Mesendoderm (in vitro differentiated cells): Measurements from ENCODE around the gene OLFM1.

ENCODE experiments used
- DNase-seq: peaks from one replicate; pipeline ENCODE4 v3.0.0; 2013
- H2AK5ac ChIP-seq: 2 replicates; pipeline ENCODE4 v1.6.1; 2013; ENCODE audit warnings: low read length, inconsistent platforms
- H2BK120ac ChIP-seq: 2 replicates; pipeline ENCODE4 v1.6.1; 2013; ENCODE audit warnings: low read depth, mild to moderate bottlenecking, low read length, moderate library complexity, mixed read lengths
- H2BK15ac ChIP-seq: replicated peaks from 2 replicates; pipeline ENCODE4 v1.6.1; 2013; ENCODE audit warnings: low read depth, mild to moderate bottlenecking, moderate library complexity
- H2BK5ac ChIP-seq: 2 replicates; pipeline ENCODE4 v1.6.1; 2013; ENCODE audit warnings: low read length, inconsistent platforms
- H3K18ac ChIP-seq: 2 replicates; pipeline ENCODE4 v1.6.1; 2013; ENCODE audit warnings: mild to moderate bottlenecking, low read length, mixed read lengths
- H3K23ac ChIP-seq: one replicate; pipeline ENCODE4 v1.6.1; 2013; ENCODE audit warnings: low read length
- H3K27ac ChIP-seq: 2 replicates; pipeline ENCODE4 v1.5.1; 2013; ENCODE audit warnings: low read depth, mild to moderate bottlenecking, inconsistent platforms, low read length, moderate library complexity
- H3K27me3 ChIP-seq: 2 replicates; pipeline ENCODE4 v1.6.1; 2013; ENCODE audit warnings: low read length, control low read depth, mild to moderate bottlenecking, inconsistent platforms; ENCODE audit not compliant: insufficient read depth, poor library complexity
- H3K36me3 ChIP-seq: 2 replicates; pipeline ENCODE4 v1.6.1; 2013; ENCODE audit warnings: low read length, inconsistent platforms; ENCODE audit not compliant: control insufficient read depth, insufficient read depth
- H3K4ac ChIP-seq: one replicate; pipeline ENCODE4 v1.6.1; 2013; ENCODE audit warnings: low read depth, mild to moderate bottlenecking, low read length, moderate library complexity
- H3K4me1 ChIP-seq: 2 replicates; pipeline ENCODE4 v1.6.1; 2013; ENCODE audit warnings: low read depth, low read length, inconsistent platforms; ENCODE audit not compliant: control insufficient read depth
- H3K4me2 ChIP-seq: 2 replicates; pipeline ENCODE4 v1.6.1; 2013; ENCODE audit warnings: low read length
- H3K4me3 ChIP-seq: 2 replicates; pipeline ENCODE4 v1.5.1; 2013; ENCODE audit warnings: mild to moderate bottlenecking, low read length
- H3K56ac ChIP-seq: one replicate; pipeline ENCODE4 v1.6.1; 2013; ENCODE audit warnings: low read length
- H3K79me1 ChIP-seq: 2 replicates; pipeline ENCODE4 v1.6.1; 2013; ENCODE audit warnings: low read length, inconsistent platforms
- H3K79me2 ChIP-seq: 2 replicates; pipeline ENCODE4 v1.6.1; 2013; ENCODE audit warnings: mild to moderate bottlenecking, low read length; ENCODE audit not compliant: control insufficient read depth, insufficient read depth
- H3K9ac ChIP-seq: 2 replicates; pipeline ENCODE4 v1.6.1; 2013; ENCODE audit warnings: low read length, inconsistent platforms
- H4K5ac ChIP-seq: one replicate; pipeline ENCODE4 v1.6.1; 2013; ENCODE audit warnings: low read length
- H4K8ac ChIP-seq: one replicate; pipeline ENCODE4 v1.6.1; 2013; ENCODE audit warnings: low read depth, mild to moderate bottlenecking, control low read depth, low read length, moderate library complexity
- WGBS: extraction: QIAGEN DNeasy Blood & Tissue Kit; methylation state at CpG from one replicate; pipeline ENCODE4 v1.1.7; 2013; ENCODE audit warnings: low lambda C conversion rate, missing lambda C conversion rate; ENCODE audit not compliant: insufficient coverage; ENCODE audit errors: extremely low coverage; 5-methylcytosine and 5-hydroxymethylcytosine counted together

OLFM1 gene

DNA sequence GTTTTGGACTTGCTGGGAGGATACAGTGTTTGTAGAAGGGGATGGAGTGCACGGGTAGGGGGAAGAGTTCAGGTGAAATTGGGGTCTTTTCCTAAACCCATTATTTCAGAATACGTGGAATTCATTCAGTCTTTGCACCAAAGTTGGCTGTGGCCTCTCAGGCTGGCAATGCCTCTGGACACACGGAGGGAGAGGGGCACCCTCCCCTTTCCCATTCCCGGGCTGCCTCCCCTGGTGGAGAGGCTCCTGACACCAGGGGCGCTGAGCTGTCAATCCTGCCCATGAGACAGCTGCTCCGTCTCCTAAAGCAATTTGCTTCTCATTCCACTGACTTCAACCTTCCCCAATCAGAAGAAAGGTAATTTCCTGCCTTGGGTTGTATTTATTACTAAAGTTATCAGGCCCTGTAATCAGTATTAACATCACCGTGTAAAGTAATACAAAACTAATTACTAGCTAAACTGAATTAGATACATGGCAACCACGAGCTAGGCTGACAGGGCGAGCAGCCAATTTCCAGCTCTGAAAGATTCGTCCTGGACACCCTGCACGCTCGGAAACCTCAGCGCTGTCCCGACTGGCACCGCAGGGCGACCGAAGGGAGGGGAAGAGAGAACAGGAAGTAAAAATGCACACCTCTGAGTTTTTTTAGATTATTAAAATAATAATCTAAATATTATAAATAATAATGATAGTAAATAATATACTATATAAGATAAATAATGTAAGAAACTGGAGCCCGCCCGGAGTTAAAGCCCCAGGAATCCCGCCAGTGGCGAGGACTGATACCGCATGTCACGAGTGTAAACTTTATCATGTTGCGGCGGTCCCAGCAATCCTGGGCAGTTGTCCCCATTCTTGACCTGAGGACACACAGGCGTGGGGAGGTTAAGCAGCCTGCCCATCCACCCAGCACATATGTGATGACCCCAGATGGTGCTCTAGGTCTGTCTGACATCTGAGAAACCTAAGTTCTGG lies 6.9 kb upstream of the OLFM1 start:
- Histone ChIP-seq H3K9ac (no peak overlapping the region), H3K27me3 (no peaks in the 10 kb centered on the region), H3K23ac (no peak overlapping the region), H3K4me3 (no peak overlapping the region), H2AK5ac (no peak overlapping the region), H2BK5ac (no peak overlapping the region), H3K79me1 (no peaks in the 10 kb centered on the region), H3K36me3 (no peaks in the 10 kb centered on the region), H3K4me1 (no peaks in the 10 kb centered on the region), H3K4me2 (no peak overlapping the region), H2BK120ac (no peak overlapping the region), H3K18ac (no peak overlapping the region), H3K56ac (no peak overlapping the region), H4K8ac (no peak overlapping the region), H4K5ac (no peak overlapping the region), H3K79me2 (no peaks in the 10 kb centered on the region), H3K27ac (no peak overlapping the region), H2BK15ac (no peak overlapping the region), H3K4ac (no peak overlapping the region)
- no CpG with 5 or more reads among the region's 26 CpGs for WGBS
- no peak for DNase-seq

GRCh38 chr9:135081264-135081660 lies 6.2 kb upstream of the OLFM1 start:
- no peak overlapping the region for H3K9ac ChIP-seq
- no peaks in the 10 kb centered on the region for H3K27me3 ChIP-seq
- H2BK15ac ChIP-seq: no peak overlapping the region
- H3K79me1 ChIP-seq: no peaks in the 10 kb centered on the region
- no CpG with 5 or more reads among the region's 15 CpGs for WGBS
- no peak overlapping the region for H2BK5ac ChIP-seq
- no peak overlapping the region for H3K56ac ChIP-seq
- no peak overlapping the region for H3K27ac ChIP-seq
- DNase-seq: no peak
- H3K4me1 ChIP-seq: no peaks in the 10 kb centered on the region
- H2BK120ac ChIP-seq: no peak overlapping the region
- H4K5ac ChIP-seq: no peak overlapping the region
- H2AK5ac ChIP-seq: no peak overlapping the region
- no peak overlapping the region for H4K8ac ChIP-seq
- no peaks in the 10 kb centered on the region for H3K79me2 ChIP-seq
- H3K18ac ChIP-seq: no peak overlapping the region
- no peak overlapping the region for H3K23ac ChIP-seq
- H3K36me3 ChIP-seq: no peaks in the 10 kb centered on the region
- no peak overlapping the region for H3K4me3 ChIP-seq
- H3K4me2 ChIP-seq: no peak overlapping the region
- no peak overlapping the region for H3K4ac ChIP-seq

- Histone ChIP-seq H3K79me2 (no peaks in the 10 kb centered on the region), H3K4me2 (no peak overlapping the region), H3K56ac (no peak overlapping the region), H2AK5ac (no peak overlapping the region), H3K9ac (no peak overlapping the region), H3K27me3 (no peaks in the 10 kb centered on the region), H2BK120ac (no peak overlapping the region), H3K23ac (no peak overlapping the region), H2BK5ac (no peak overlapping the region), H3K18ac (no peak overlapping the region), H3K36me3 (no peaks in the 10 kb centered on the region), H3K79me1 (no peaks in the 10 kb centered on the region), H3K4me3 (no peak overlapping the region), H3K4me1 (no peaks in the 10 kb centered on the region), H3K4ac (no peak overlapping the region), H4K5ac (no peak overlapping the region), H2BK15ac (no peak overlapping the region), H3K27ac (no peak overlapping the region), H4K8ac (no peak overlapping the region)
- no peak for DNase-seq
- WGBS: no CpG with 5 or more reads among the region's 16 CpGs
Measured at GRCh38 chr9:135081731-135082130, 5.7 kb upstream of the OLFM1 start.

DNA sequence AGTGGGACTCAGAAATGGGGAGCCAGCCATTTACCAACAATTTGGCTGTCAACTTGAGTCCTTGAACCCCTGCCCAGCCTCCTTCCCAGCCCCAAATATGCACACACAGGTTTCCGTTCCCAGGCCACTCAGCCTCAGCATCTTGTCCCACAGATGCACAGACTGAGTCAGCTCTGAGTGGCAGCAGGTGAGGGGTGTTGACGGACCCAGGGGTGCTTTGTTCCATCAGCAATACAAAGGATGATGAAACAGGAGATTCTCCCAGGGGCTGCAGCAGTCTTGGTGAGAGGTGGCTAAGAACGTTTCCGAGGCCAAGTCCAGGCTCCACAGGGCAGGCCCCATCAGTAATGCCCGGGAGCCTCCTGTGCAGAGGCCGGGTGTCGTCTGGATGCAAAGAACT lies 4.9 kb upstream of the OLFM1 start:
- H3K56ac ChIP-seq: no peak overlapping the region
- H3K79me2 ChIP-seq: no peaks in the 10 kb centered on the region
- H2BK120ac ChIP-seq: no peak overlapping the region
- no peak overlapping the region for H3K23ac ChIP-seq
- H3K4ac ChIP-seq: no peak overlapping the region
- H3K4me3 ChIP-seq: no peak overlapping the region
- no peak overlapping the region for H2AK5ac ChIP-seq
- H4K8ac ChIP-seq: no peak overlapping the region
- H3K27ac ChIP-seq: no peak overlapping the region
- H3K9ac ChIP-seq: no peak overlapping the region
- no CpG with 5 or more reads among the region's 7 CpGs for WGBS
- no peak overlapping the region for H4K5ac ChIP-seq
- H3K4me1 ChIP-seq: no peaks in the 10 kb centered on the region
- no peak overlapping the region for H3K4me2 ChIP-seq
- H2BK5ac ChIP-seq: no peak overlapping the region
- H2BK15ac ChIP-seq: no peak overlapping the region
- no peak for DNase-seq
- no peaks in the 10 kb centered on the region for H3K27me3 ChIP-seq
- no peak overlapping the region for H3K18ac ChIP-seq
- no peaks in the 10 kb centered on the region for H3K79me1 ChIP-seq
- no peaks in the 10 kb centered on the region for H3K36me3 ChIP-seq

GRCh38 chr9:135083241-135083810 lies 4.1 kb upstream of the OLFM1 start:
- Histone ChIP-seq H3K4ac (no peak overlapping the region), H3K4me2 (no peak overlapping the region), H3K18ac (no peak overlapping the region), H4K5ac (no peak overlapping the region), H3K4me3 (no peak overlapping the region), H3K9ac (no peak overlapping the region), H3K56ac (no peak overlapping the region), H3K27ac (no peak overlapping the region), H3K4me1 (no peaks in the 10 kb centered on the region), H3K27me3 (no peaks in the 10 kb centered on the region), H3K23ac (no peak overlapping the region), H2BK120ac (no peak overlapping the region), H3K79me1 (no peaks in the 10 kb centered on the region), H2BK5ac (no peak overlapping the region), H2BK15ac (no peak overlapping the region), H2AK5ac (no peak overlapping the region), H3K79me2 (no peaks in the 10 kb centered on the region), H4K8ac (no peak overlapping the region), H3K36me3 (no peaks in the 10 kb centered on the region)
- no CpG with 5 or more reads among the region's 13 CpGs for WGBS
- DNase-seq: no peak
